Left hindlimb (tissue), 1 donor: ENCODE measurements around the gene NT5DC3.
A peak's percentile ranks its signal among the peaks of the same experiment; 100 is the strongest.

Experiments used
- DNase-seq: peaks from one replicate; pipeline ENCODE4 v3.0.0-alpha.2; 2018

Gene NT5DC3

GRCh38 chr12:103840876-103841689 is at the start of gene NT5DC3:
TSS of gene NT5DC3 (minus strand) at chr12:103841234. CDS start at chr12:103841156, 78 bp downstream.
- DNase-seq = peak; percentile 89

- DNase-seq = no peak
Measured at GRCh38 chr12:103887738-103888137, 46.7 kb upstream of the NT5DC3 start.

GRCh38 chr12:103886195-103886797 is 45.3 kb upstream of the NT5DC3 start:
- no peak for DNase-seq

GRCh38 chr12:103884316-103884715 is 43.3 kb upstream of the NT5DC3 start:
- no peak for DNase-seq

- DNase-seq = no peak
Measured at GRCh38 chr12:103883908-103884307, 42.9 kb upstream of the NT5DC3 start.

GRCh38 chr12:103882861-103883596 is 42.0 kb upstream of the NT5DC3 start:
- DNase-seq = no peak

- no peak for DNase-seq
Measured at GRCh38 chr12:103881261-103881660, 40.2 kb upstream of the NT5DC3 start.

- DNase-seq = no peak
Measured at GRCh38 chr12:103880299-103881142, 39.5 kb upstream of the NT5DC3 start.

- DNase-seq = no peak
Measured at GRCh38 chr12:103879878-103880277, 38.8 kb upstream of the NT5DC3 start.

GRCh38 chr12:103879048-103879692 is 38.1 kb upstream of the NT5DC3 start:
- DNase-seq = no peak

GRCh38 chr12:103877934-103878510 is 37.0 kb upstream of the NT5DC3 start:
- DNase-seq = peak; percentile 44

GRCh38 chr12:103877288-103877687 is 36.3 kb upstream of the NT5DC3 start:
- DNase-seq = no peak

GRCh38 chr12:103875666-103876065 is 34.6 kb upstream of the NT5DC3 start:
- DNase-seq = no peak

GRCh38 chr12:103868215-103868614 is 27.2 kb upstream of the NT5DC3 start:
- no peak for DNase-seq

GRCh38 chr12:103865151-103865730 is 24.2 kb upstream of the NT5DC3 start:
- DNase-seq = no peak

GRCh38 chr12:103864710-103865109 is 23.7 kb upstream of the NT5DC3 start:
- DNase-seq = no peak

GRCh38 chr12:103858953-103859601 is 18.0 kb upstream of the NT5DC3 start:
- DNase-seq = no peak

- DNase-seq = no peak
Measured at GRCh38 chr12:103858335-103858734, 17.3 kb upstream of the NT5DC3 start.

GRCh38 chr12:103857164-103857563 is 16.1 kb upstream of the NT5DC3 start:
- no peak for DNase-seq

GRCh38 chr12:103855896-103856657 is 15.0 kb upstream of the NT5DC3 start:
- DNase-seq = no peak
